MM.1S (cell line): ENCODE data around the gene AP2A2.

ENCODE experiments used
- DNase-seq: peaks from one replicate; pipeline ENCODE4 v3.0.0-alpha.2; 2015
- H2AFZ ChIP-seq: fragments of 300-600 bp; sonication (generic); 2 replicates; pipeline ENCODE4 v1.6.0; 2016; ENCODE audit warnings: antibody characterized with exemption, low read length
- H3F3A ChIP-seq: fragments of 300-600 bp; sonication (generic); 2 replicates; pipeline ENCODE4 v1.6.1; 2016; ENCODE audit warnings: mild to moderate bottlenecking, antibody characterized with exemption, low read length, moderate library complexity, mixed read lengths; ENCODE audit not compliant: insufficient read depth
- H3K27ac ChIP-seq: fragments of 300-600 bp; sonication (generic); 2 replicates; pipeline ENCODE4 v1.5.1; 2016; ENCODE audit warnings: mild to moderate bottlenecking, low read length
- H3K27me3 ChIP-seq: fragments of 300-600 bp; sonication (generic); replicated peaks from 2 replicates; pipeline ENCODE4 v1.6.0; 2016; ENCODE audit warnings: low read length; ENCODE audit not compliant: insufficient read depth
- H3K36me3 ChIP-seq: fragments of 300-600 bp; sonication (generic); replicated peaks from 2 replicates; pipeline ENCODE4 v1.6.1; 2016; ENCODE audit warnings: mild to moderate bottlenecking, low read length, mixed read lengths; ENCODE audit not compliant: insufficient read depth
- H3K4me1 ChIP-seq: fragments of 300-600 bp; sonication (generic); 2 replicates; pipeline ENCODE4 v1.6.1; 2016; ENCODE audit warnings: low read length, mixed read lengths
- H3K4me2 ChIP-seq: fragments of 300-600 bp; sonication (generic); 2 replicates; pipeline ENCODE4 v1.6.0; 2016; ENCODE audit warnings: low read depth, low read length
- H3K4me3 ChIP-seq: fragments of 300-600 bp; sonication (generic); 2 replicates; pipeline ENCODE4 v1.5.1; 2016; ENCODE audit warnings: low read length, mixed read lengths
- H3K79me2 ChIP-seq: fragments of 300-600 bp; sonication (generic); 2 replicates; pipeline ENCODE4 v1.6.1; 2016; ENCODE audit warnings: mixed run types, low read length, mixed read lengths
- H3K9ac ChIP-seq: fragments of 300-600 bp; sonication (generic); 2 replicates; pipeline ENCODE4 v1.6.1; 2016; ENCODE audit warnings: low read length, mixed read lengths
- H3K9me2 ChIP-seq: fragments of 300-600 bp; sonication (generic); replicated peaks from 2 replicates; pipeline ENCODE4 v1.6.1; 2016; ENCODE audit warnings: mild to moderate bottlenecking, low read length, mixed read lengths; ENCODE audit not compliant: insufficient read depth
- H3K9me3 ChIP-seq: fragments of 300-600 bp; sonication (generic); replicated peaks from 2 replicates; pipeline ENCODE4 v1.6.1; 2016; ENCODE audit warnings: mild to moderate bottlenecking, low read length, mixed read lengths; ENCODE audit not compliant: insufficient read depth
- H4K20me1 ChIP-seq: fragments of 300-600 bp; sonication (generic); 2 replicates; pipeline ENCODE4 v1.6.1; 2016; ENCODE audit warnings: mild to moderate bottlenecking, low read length, moderate library complexity, mixed read lengths; ENCODE audit not compliant: insufficient read depth
- CTCF ChIP-seq: fragments of 300-600 bp; sonication (generic); IDR thresholded peaks from 2 replicates; pipeline ENCODE4 v1.5.1; 2016; ENCODE audit warnings: antibody characterized with exemption, low read length, mixed read lengths
- EZH2 ChIP-seq: fragments of 300-600 bp; sonication (generic); optimal IDR thresholded peaks from 2 replicates; pipeline ENCODE3; 2017; ENCODE audit warnings: low read depth, mild to moderate bottlenecking, antibody characterized with exemption, low read length, mixed read lengths
- EZH2phosphoT487 ChIP-seq: fragments of 300-600 bp; sonication (generic); IDR thresholded peaks from 2 replicates; pipeline ENCODE4 v1.6.1; 2018; ENCODE audit warnings: antibody characterized with exemption, low read length

Gene AP2A2

DNA sequence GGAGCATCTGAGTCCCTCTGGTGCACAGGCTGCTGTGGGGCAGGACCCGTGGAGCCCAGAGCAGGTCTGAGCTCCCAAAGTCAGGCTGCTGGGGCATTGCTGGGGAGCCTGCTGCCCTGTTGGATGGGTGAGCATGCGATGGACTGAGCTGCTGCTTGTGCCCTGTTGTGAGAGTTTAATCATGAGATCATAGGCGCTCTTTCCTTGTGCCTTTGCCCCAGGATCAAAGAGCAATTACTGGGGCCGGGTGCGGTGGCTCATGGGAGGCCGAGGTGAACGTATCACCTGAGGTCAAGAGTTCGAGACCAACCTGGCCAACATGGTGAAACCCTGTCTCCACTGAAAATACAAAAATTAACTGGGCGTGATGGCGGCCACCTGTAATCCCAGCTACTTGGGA, 73.3 kb downstream of the AP2A2 start:
- Histone ChIP-seq H2AFZ (no peak overlapping the region), H4K20me1 (no peaks in the 10 kb centered on the region), H3K36me3 (no peaks in the 10 kb centered on the region), H3K9ac (no peak overlapping the region), H3F3A (no peaks in the 10 kb centered on the region), H3K9me2 (no peaks in the 10 kb centered on the region), H3K4me3 (no peak overlapping the region), H3K4me2 (no peak overlapping the region), H3K79me2 (0 out of 2 replicates have a peak, but pooled peaks cover 7% of the 10 kb centered on the region), H3K9me3 (no peaks in the 10 kb centered on the region), H3K27me3 (no peaks in the 10 kb centered on the region), H3K27ac (no peak overlapping the region), H3K4me1 (no peaks in the 10 kb centered on the region)
- DNase-seq: no peak
- no peak for TF ChIP-seq EZH2phosphoT487
- no peak for TF ChIP-seq EZH2
- TF ChIP-seq CTCF: no peak

- no peak overlapping the region for H3K27ac ChIP-seq
- H2AFZ ChIP-seq: no peak overlapping the region
- H3F3A ChIP-seq: no peaks in the 10 kb centered on the region
- H3K9ac ChIP-seq: no peak overlapping the region
- no peaks in the 10 kb centered on the region for H3K4me1 ChIP-seq
- H3K27me3 ChIP-seq: no peaks in the 10 kb centered on the region
- no peaks in the 10 kb centered on the region for H4K20me1 ChIP-seq
- no peaks in the 10 kb centered on the region; the same call in 1 of the 2 replicates for H3K36me3 ChIP-seq
- no peaks in the 10 kb centered on the region for H3K9me3 ChIP-seq
- H3K79me2 ChIP-seq: 0 out of 2 replicates have a peak, but pooled peaks cover 7% of the 10 kb centered on the region
- TF ChIP-seq EZH2phosphoT487 (no peak), EZH2 (no peak), CTCF (no peak)
- H3K4me2 ChIP-seq: no peak overlapping the region
- H3K4me3 ChIP-seq: no peak overlapping the region
- DNase-seq: no peak
- H3K9me2 ChIP-seq: no peaks in the 10 kb centered on the region
These were observed 74.9 kb downstream of the AP2A2 start for GRCh38 chr11:1000357-1001278.

GRCh38 chr11:1001617-1002405, 76.1 kb downstream of the AP2A2 start:
- Histone ChIP-seq H3K9me3 (no peaks in the 10 kb centered on the region), H3K27ac (no peak overlapping the region), H4K20me1 (no peaks in the 10 kb centered on the region), H2AFZ (no peak overlapping the region), H3K79me2 (0 out of 2 replicates have a peak, but pooled peaks cover 7% of the 10 kb centered on the region), H3K27me3 (no peaks in the 10 kb centered on the region), H3K4me1 (no peaks in the 10 kb centered on the region), H3K4me2 (no peak overlapping the region), H3K9ac (no peak overlapping the region), H3F3A (no peaks in the 10 kb centered on the region), H3K4me3 (no peak overlapping the region), H3K36me3 (no peaks in the 10 kb centered on the region; the same call in 1 of the 2 replicates), H3K9me2 (no peaks in the 10 kb centered on the region)
- DNase-seq: no peak
- TF ChIP-seq CTCF (no peak), EZH2phosphoT487 (no peak), EZH2 (no peak)
